Endothelial cell of umbilical vein (primary cell): ENCODE measurements around the gene ABCC1.

Experiments used
- CTCF ChIP-seq, 2 donors: IDR thresholded peaks; 1 replicate in 1 of 2; 2 replicates in 1 of 2; pipeline ENCODE4 v1.5.1; 2011; ENCODE audit warnings: low read length in 2 of 2, mild to moderate bottlenecking in 2 of 2, moderate library complexity in 2 of 2, control low read depth in 1 of 2, inconsistent platforms in 1 of 2, low read depth in 1 of 2; ENCODE audit not compliant: insufficient read depth in 1 of 2; ENCODE audit errors: extremely low read depth in 1 of 2
- EZH2 ChIP-seq: IDR thresholded peaks from 2 replicates; pipeline ENCODE4 v1.6.1; 2012; ENCODE audit warnings: borderline replicate concordance, low read depth, mild to moderate bottlenecking, moderate library complexity, low read length, inconsistent platforms; ENCODE audit not compliant: severe bottlenecking
- FOS ChIP-seq: IDR thresholded peaks from 2 replicates; pipeline ENCODE4 v1.6.1; 2011; ENCODE audit warnings: mild to moderate bottlenecking, low read length, moderate library complexity, borderline replicate concordance; ENCODE audit not compliant: insufficient read depth
- JUN ChIP-seq: IDR thresholded peaks from 2 replicates; pipeline ENCODE4 v1.6.1; 2011; ENCODE audit warnings: borderline replicate concordance, low read depth; ENCODE audit not compliant: insufficient read length, insufficient read depth
- MAX ChIP-seq: IDR thresholded peaks from 2 replicates; pipeline ENCODE4 v1.6.1; 2011; ENCODE audit not compliant: insufficient read depth, insufficient read length
- POLR2A ChIP-seq: IDR thresholded peaks from 2 replicates; pipeline ENCODE4 v1.6.1; 2012; ENCODE audit warnings: low read depth, mild to moderate bottlenecking, control low read depth, low read length
- POLR2AphosphoS5 ChIP-seq: IDR thresholded peaks from 2 replicates; pipeline ENCODE4 v1.6.1; 2012; ENCODE audit warnings: low read depth, mild to moderate bottlenecking, control low read depth, low read length, moderate library complexity; ENCODE audit not compliant: insufficient read depth

GRCh38 chr16:15996432-15997109, 47.2 kb downstream of the ABCC1 start:
- TF ChIP-seq CTCF (IDR thresholded peaks at IDR 0.05; ENCODE audit: extremely low read depth in 1 of 2, insufficient read depth in 1 of 2, low read depth in 1 of 2, low read length in 2 of 2) (peak in 1 of 2 donors; percentile 7), EZH2 (no peak), MAX (no peak), POLR2A (peak; percentile 51), POLR2AphosphoS5 (peak; percentile 93), FOS (peak; percentile 91), JUN (peak; percentile 97)
